ENCODE measurements around the gene ZNF274.
A peak's percentile ranks its signal among the peaks of the same experiment; 100 is the strongest.

Gene ZNF274

DNA sequence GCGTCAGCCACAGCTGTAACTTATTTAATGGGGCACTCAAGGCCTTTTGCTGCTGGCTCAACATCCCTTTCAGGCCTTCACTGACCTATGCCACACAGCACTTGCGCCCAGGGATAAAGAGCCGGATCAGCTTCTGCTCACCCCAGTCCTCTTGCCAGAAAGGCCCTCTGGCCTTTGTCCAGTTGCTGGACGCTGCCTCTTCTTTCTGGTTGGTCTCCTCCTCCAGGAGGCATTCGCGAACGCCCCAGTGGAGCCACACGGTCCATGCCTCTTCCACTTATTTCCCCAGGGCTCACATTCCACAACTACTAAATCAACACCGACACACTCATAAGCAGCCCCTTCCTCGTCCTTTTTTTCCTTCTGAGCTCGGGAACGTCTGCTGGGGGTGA, 28.6 kb upstream of the ZNF274 start:
- Histone ChIP-seq H3K9me3 (no peaks in the 10 kb centered on the region), H3K36me3 (no peaks in the 10 kb centered on the region), H3K4me1 (ENCODE audit: control insufficient read depth in 1 of 2, insufficient read depth in 1 of 2, low read depth in 1 of 2, low read length in 1 of 2) (peaks cover 21 to 23% of the 10 kb centered on the region in 2 experiments), H3K27me3 (peaks cover 8% of the 10 kb centered on the region), H3K4me3 (ENCODE audit: low read depth in 1 of 2, low read length in 1 of 2) (peak overlapping the region; percentile 70 to 88), H3K27ac (no peak overlapping the region)
- TF ChIP-seq, protein P1, sequence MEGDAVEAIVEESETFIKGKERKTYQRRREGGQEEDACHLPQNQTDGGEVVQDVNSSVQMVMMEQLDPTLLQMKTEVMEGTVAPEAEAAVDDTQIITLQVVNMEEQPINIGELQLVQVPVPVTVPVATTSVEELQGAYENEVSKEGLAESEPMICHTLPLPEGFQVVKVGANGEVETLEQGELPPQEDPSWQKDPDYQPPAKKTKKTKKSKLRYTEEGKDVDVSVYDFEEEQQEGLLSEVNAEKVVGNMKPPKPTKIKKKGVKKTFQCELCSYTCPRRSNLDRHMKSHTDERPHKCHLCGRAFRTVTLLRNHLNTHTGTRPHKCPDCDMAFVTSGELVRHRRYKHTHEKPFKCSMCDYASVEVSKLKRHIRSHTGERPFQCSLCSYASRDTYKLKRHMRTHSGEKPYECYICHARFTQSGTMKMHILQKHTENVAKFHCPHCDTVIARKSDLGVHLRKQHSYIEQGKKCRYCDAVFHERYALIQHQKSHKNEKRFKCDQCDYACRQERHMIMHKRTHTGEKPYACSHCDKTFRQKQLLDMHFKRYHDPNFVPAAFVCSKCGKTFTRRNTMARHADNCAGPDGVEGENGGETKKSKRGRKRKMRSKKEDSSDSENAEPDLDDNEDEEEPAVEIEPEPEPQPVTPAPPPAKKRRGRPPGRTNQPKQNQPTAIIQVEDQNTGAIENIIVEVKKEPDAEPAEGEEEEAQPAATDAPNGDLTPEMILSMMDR (IDR thresholded peaks at IDR 0.05) = no peak

DNA sequence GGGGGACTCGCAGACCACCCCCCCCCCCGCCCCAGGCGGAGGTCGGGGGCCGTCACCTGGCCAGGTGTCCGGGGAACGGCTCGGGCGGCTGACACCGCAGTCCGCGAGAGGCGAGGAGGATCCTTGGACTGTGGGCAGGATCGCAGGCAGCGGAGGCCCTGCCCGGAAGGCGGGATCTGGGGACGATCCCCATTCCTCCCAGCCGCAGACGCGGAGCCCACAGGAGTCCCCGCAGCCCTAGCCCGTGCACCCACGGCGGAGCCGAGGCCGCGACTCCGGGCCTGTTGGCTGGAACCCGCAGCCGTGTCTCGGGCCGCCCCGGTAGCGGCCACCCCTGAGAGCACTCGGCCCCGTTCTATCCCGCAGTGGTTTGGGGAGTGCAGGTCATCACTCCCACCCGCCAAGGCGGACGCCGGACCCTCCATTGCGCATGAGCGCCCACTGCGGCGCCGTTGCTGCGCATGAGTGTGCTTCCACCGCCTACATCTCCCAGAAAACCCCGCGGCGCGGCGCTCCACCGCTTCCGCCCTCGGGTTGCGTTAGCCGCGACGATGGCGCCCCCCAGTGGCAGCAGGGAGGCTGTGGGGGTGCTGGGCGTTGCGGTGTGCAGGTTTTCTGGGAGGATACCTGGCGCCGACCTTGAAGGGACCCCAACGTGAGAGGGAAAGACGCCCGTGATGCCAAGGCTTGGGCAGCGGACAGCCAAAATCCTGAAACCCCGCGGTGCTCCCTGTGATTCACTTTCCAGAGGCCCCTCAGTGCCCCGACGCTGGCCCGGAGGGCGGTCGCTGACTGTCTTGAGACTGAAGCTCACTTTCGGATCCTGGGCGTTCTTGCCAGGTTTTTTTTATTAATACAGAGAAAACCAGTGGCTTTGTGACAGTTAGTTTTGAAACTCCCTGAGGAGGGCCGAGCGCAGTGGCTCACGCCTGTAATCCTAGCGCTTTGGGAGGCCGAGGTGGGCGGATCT, 27.9 kb upstream of the ZNF274 start:
- H3K27me3 ChIP-seq = peaks cover 4% of the 10 kb centered on the region
- TF ChIP-seq, protein P1 (IDR thresholded peaks at IDR 0.05) = peak; percentile 95

DNA sequence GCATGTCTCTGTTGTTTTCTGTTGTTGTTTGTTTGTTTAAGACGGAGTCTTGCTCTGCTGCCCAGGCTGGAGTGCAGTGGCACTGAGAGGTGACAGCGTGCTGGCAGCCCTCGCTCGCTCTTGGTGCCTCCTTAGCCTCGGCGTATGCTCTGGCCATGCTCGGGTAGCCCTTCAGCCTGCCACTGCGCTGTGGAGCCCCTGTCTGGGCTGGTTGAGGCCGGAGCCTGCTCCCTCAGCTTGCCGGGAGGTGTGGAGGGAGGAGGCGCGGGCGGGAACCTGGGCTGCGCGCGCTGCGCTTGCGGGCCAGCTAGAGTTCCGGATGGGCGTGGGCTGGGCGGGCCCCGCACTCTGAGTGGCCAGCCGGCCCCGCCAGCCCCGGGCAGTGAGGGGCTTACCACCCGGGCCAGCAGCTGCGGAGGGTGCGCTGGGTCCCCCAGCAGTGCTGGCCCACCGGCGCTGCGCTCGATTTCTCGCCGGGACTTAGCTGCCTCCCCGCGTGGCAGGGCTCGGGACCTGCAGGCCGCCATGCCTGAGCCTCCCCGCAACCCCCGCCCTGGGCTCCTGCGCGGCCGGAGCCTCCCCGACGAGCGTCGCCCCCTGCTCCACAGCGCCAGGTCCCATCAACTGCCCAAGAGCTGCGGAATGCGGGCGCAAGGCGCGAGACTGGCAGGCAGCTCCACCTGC, 25.7 kb upstream of the ZNF274 start:
- Histone ChIP-seq H3K4me3 (ENCODE audit: low read depth in 1 of 2, low read length in 1 of 2) (no peak overlapping the region), H3K27me3 (no peaks in the 10 kb centered on the region), H3K9me3 (peaks cover 4% of the 10 kb centered on the region), H3K27ac (no peak overlapping the region), H3K4me1 (ENCODE audit: control insufficient read depth in 1 of 2, insufficient read depth in 1 of 2, low read depth in 1 of 2, low read length in 1 of 2) (peaks cover 10 to 12% of the 10 kb centered on the region in 2 experiments), H3K36me3 (no peaks in the 10 kb centered on the region)
- TF ChIP-seq, protein P1 (IDR thresholded peaks at IDR 0.05) = no peak

More for the DNA sequence above, 27.9 kb upstream of the ZNF274 start:
- Histone ChIP-seq H3K36me3 (no peaks in the 10 kb centered on the region), H3K4me3 (ENCODE audit: low read depth in 1 of 2, low read length in 1 of 2) (peak overlapping the region; percentile 70 to 88), H3K27ac (peak overlapping the region; percentile 2), H3K9me3 (no peaks in the 10 kb centered on the region), H3K4me1 (ENCODE audit: control insufficient read depth in 1 of 2, insufficient read depth in 1 of 2, low read depth in 1 of 2, low read length in 1 of 2) (peaks cover 17 to 20% of the 10 kb centered on the region in 2 experiments)

DNA sequence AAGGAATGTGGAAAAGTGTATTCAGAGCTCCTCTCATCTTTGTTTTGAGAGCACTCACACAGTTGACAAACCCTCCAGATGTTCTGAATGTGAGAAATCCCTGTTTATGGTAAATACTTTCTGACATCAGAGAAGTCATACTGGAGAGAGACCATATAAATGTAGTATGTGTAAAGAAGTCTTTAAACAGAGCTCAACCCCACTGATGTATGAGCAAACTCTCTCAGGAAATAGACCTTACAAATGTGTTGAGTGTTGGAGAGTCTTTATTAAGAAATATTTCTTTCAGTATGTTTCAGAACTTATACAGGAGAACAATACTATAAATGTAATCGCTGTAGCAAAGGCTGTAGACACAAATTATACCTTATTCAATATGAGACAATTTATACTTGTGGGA, 16.6 kb upstream of the ZNF274 start:
- Histone ChIP-seq H3K4me3 (ENCODE audit: low read depth in 1 of 2, low read length in 1 of 2) (no peak overlapping the region), H3K27ac (no peak overlapping the region), H3K36me3 (no peaks in the 10 kb centered on the region), H3K27me3 (no peaks in the 10 kb centered on the region), H3K4me1 (ENCODE audit: control insufficient read depth in 1 of 2, insufficient read depth in 1 of 2, low read depth in 1 of 2, low read length in 1 of 2) (no peaks in the 10 kb centered on the region), H3K9me3 (peaks cover 32% of the 10 kb centered on the region)
- TF ChIP-seq, protein P1 (IDR thresholded peaks at IDR 0.05) = no peak

DNA sequence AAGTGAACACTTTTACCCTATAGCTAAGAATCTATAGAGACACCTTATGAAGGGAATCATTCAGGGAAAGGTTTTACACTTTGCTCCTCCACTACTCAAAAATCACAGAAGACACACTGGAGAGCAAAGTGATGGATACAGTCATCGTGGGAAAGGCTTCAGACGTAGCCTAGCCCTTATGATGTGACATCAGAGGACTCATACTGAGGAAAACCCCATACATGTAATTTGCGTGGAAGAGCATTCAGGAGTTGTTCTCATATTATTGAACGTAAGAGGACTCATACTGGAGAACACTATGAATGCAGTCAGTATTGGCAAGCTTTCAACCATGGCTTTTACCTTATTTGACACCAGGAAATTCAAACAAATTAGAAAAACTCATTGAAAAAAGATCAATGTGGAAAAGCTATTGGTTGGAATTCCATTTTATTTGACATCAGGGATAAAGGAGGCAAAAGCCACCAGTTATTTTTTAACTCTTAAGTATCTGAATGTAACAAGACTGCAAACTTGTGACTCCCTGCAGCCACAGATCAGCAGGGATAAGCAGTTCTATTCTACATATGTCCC, 16.1 kb upstream of the ZNF274 start:
- Histone ChIP-seq H3K4me3 (ENCODE audit: low read depth in 1 of 2, low read length in 1 of 2) (no peak overlapping the region), H3K36me3 (no peaks in the 10 kb centered on the region)
- TF ChIP-seq, protein P1 (IDR thresholded peaks at IDR 0.05) = no peak

More for the DNA sequence above, 16.1 kb upstream of the ZNF274 start:
- no peak overlapping the region for H3K27ac ChIP-seq
- no peaks in the 10 kb centered on the region for H3K4me1 ChIP-seq (ENCODE audit: control insufficient read depth in 1 of 2, insufficient read depth in 1 of 2, low read depth in 1 of 2, low read length in 1 of 2)
- H3K27me3 ChIP-seq = no peaks in the 10 kb centered on the region
- H3K9me3 ChIP-seq = peaks cover 32% of the 10 kb centered on the region

All from neutrophil (primary cell).